GM12878 (cell line): ENCODE data around the gene SPI1. TPM values are rescaled to one million over a fixed set of nuclear protein-coding genes. Genes with fewer than 3 reads are reported as not detected.

Experiments
- ATF2 ChIP-seq: IDR thresholded peaks from 2 replicates; pipeline ENCODE4 v1.6.1; 2012; ENCODE audit warnings: low read length, inconsistent platforms
- BCL3 ChIP-seq: IDR thresholded peaks from 2 replicates; pipeline ENCODE4 v1.6.1; 2011; ENCODE audit warnings: borderline replicate concordance, low read depth, mild to moderate bottlenecking, moderate library complexity, low read length; ENCODE audit not compliant: insufficient read depth, poor library complexity, severe bottlenecking
- BMI1 ChIP-seq: fragments of 450-650 bp; IDR thresholded peaks from 2 replicates; pipeline ENCODE4 v1.6.1; 2016; ENCODE audit warnings: mild to moderate bottlenecking, moderate library complexity, borderline replicate concordance
- E4F1 ChIP-seq: fragments of 450-650 bp; IDR thresholded peaks from 2 replicates; pipeline ENCODE4 v1.6.1; 2018; ENCODE audit warnings: borderline replicate concordance, mild to moderate bottlenecking; ENCODE audit not compliant: partially characterized antibody
- HDAC2 ChIP-seq: fragments of 200-600 bp; sonication (generic); IDR thresholded peaks from 2 replicates; pipeline ENCODE4 v1.6.1; 2017
- HDGF ChIP-seq: fragments of 450-650 bp; IDR thresholded peaks from 2 replicates; pipeline ENCODE4 v1.6.1; 2016; ENCODE audit warnings: antibody characterized with exemption
- IRF4 ChIP-seq: IDR thresholded peaks from 2 replicates; pipeline ENCODE4 v1.6.1; 2011; ENCODE audit warnings: low read depth, low read length
- NFIC ChIP-seq: IDR thresholded peaks from 2 replicates; pipeline ENCODE4 v1.6.1; 2012; ENCODE audit warnings: low read depth, mild to moderate bottlenecking, inconsistent platforms, low read length, moderate library complexity
- POU2F2 ChIP-seq: IDR thresholded peaks from 3 replicates; pipeline ENCODE4 v1.6.1; 2011; ENCODE audit warnings: low read depth, mild to moderate bottlenecking, low read length, borderline replicate concordance
- RAD51 ChIP-seq: fragments of 450-650 bp; IDR thresholded peaks from 2 replicates; pipeline ENCODE4 v1.6.1; 2016; ENCODE audit warnings: moderate library complexity, mild to moderate bottlenecking, inconsistent platforms
- RB1 ChIP-seq: fragments of 450-650 bp; formaldehyde crosslinking; IDR thresholded peaks from 2 replicates; pipeline ENCODE4 v1.6.1; 2017; ENCODE audit warnings: mild to moderate bottlenecking, borderline replicate concordance
- SREBF1 ChIP-seq: IDR thresholded peaks from 2 replicates; pipeline ENCODE4 v1.6.1; 2012; ENCODE audit warnings: mild to moderate bottlenecking, low read length
- SUZ12 ChIP-seq: fragments of 200-600 bp; sonication (generic); IDR thresholded peaks from one replicate; pipeline ENCODE4 v1.6.1; 2018; ENCODE audit warnings: antibody characterized with exemption, mild to moderate bottlenecking; ENCODE audit not compliant: unreplicated experiment
- TCF12 ChIP-seq: IDR thresholded peaks from 2 replicates; pipeline ENCODE4 v1.6.1; 2011; ENCODE audit warnings: low read depth, mild to moderate bottlenecking, low read length
- WRNIP1 ChIP-seq: IDR thresholded peaks from 2 replicates; pipeline ENCODE4 v1.6.1; 2011; ENCODE audit warnings: low read depth, low read length, improper control_type of control experiment, borderline replicate concordance
- ZBTB11 ChIP-seq: fragments of 450-650 bp; formaldehyde crosslinking; IDR thresholded peaks from 2 replicates; pipeline ENCODE4 v1.5.0; 2022; ENCODE audit warnings: mild to moderate bottlenecking, missing genetic modification characterization
- ZBTB4 ChIP-seq: fragments of 450-650 bp; formaldehyde crosslinking; IDR thresholded peaks from 2 replicates; pipeline ENCODE4 v1.4.0; 2022; ENCODE audit warnings: mild to moderate bottlenecking, moderate library complexity
- ZNF384 ChIP-seq: IDR thresholded peaks from 2 replicates; pipeline ENCODE4 v1.6.1; 2012; ENCODE audit warnings: low read depth, mild to moderate bottlenecking, low read length, improper control_type of control experiment, borderline replicate concordance
- polyA plus RNA-seq, 11 experiments: library from polyadenylated mRNA; depleted of rRNA in 4 of 11; unstranded in 6 of 11; stranded (reverse) in 5 of 11; fragments of >200 nt; fragmentation: Nextera tagmentation in 4 of 11; fragmentation: Illumina TruSeq in 1 of 11; extraction: Ambion mirVana in 4 of 11; extraction: Trizol in 1 of 11; gene quantifications; 1 replicate in 1 of 11; 2 replicates in 10 of 11; pipeline versions ENCODE4 v1.2.1 to v1.2.3, GENCODE V29; 2011 to 2016; ENCODE audit warnings: inconsistent platforms in 2 of 11, missing spikeins in 2 of 11, low read depth in 1 of 11
- total RNA-seq, 4 experiments: library from RNA; depleted of rRNA in 3 of 4; stranded (reverse); fragments of >200 nt in 3 of 4; fragmentation: Illumina TruSeq in 1 of 4; extraction: Trizol in 1 of 4; gene quantifications; 2 replicates each; pipeline versions ENCODE4 v1.2.1 to v1.2.3, GENCODE V29; 2013 to 2021

The SPI1 gene
- total and polyA plus RNA-seq, 10 of the 15 experiments (the other 5 are each of a cell fraction or from before 2014, with no cell fraction given): 0.05 to 31.1 (median 9.7) TPM

- TF ChIP-seq E4F1: no peak
- TF ChIP-seq ZNF384: 0 out of 2 replicates have a peak, but pooled peaks have one; percentile 7
- no peak for TF ChIP-seq IRF4
- TF ChIP-seq RAD51: no peak
- no peak for TF ChIP-seq HDAC2
- no peak for TF ChIP-seq BMI1
- no peak for TF ChIP-seq ZBTB11 (CRISPR knock-in tag)
- peak; percentile 94; the same call in 2 of the 3 replicates for TF ChIP-seq POU2F2
- no peak for TF ChIP-seq RB1
- TF ChIP-seq TCF12: no peak
- TF ChIP-seq ATF2: no peak
- no peak for TF ChIP-seq BCL3
- TF ChIP-seq WRNIP1: no peak
- TF ChIP-seq NFIC: no peak
- no peak for TF ChIP-seq SREBF1
- TF ChIP-seq HDGF: peak; percentile 68; the same call in 1 of the 2 replicates
- no peak for TF ChIP-seq SUZ12
- no peak for TF ChIP-seq ZBTB4 (CRISPR knock-in tag)
These were observed 22.5 kb upstream of the SPI1 start (continued) for GRCh38 chr11:47400768-47401279.
